ENCODE results near the gene ARPP21. TPM values are rescaled to one million over a fixed set of nuclear protein-coding genes. Genes with fewer than 3 reads are reported as not detected.

ARPP21 gene
- polyA plus RNA-seq, 1 experiment: not detected

GRCh38 chr3:35772381-35773015 lies 133.2 kb downstream of the ARPP21 start:
- no peak for DNase-seq (ENCODE audit: low read depth, low spot score)
- no peak overlapping the region for H3K27ac ChIP-seq (ENCODE audit: low read depth, low read length)
- H3K4me3 ChIP-seq (ENCODE audit: low read depth, low read length): no peak overlapping the region
- ChIA-PET POLR2A (no interaction called here), CTCF (no interaction called here)
- H3K27me3 ChIP-seq (ENCODE audit: control insufficient read depth, insufficient read depth, low read length): no peaks in the 10 kb centered on the region
- H3K9me3 ChIP-seq (ENCODE audit: control insufficient read depth, insufficient read depth, low read length): no peaks in the 10 kb centered on the region
- TF ChIP-seq CTCF (IDR thresholded peaks at IDR 0.05; ENCODE audit: low read depth, low read length): no peak

GRCh38 chr3:35773417-35773816 lies 134.1 kb downstream of the ARPP21 start:
- POLR2A ChIA-PET: no interaction called here
- no peak for TF ChIP-seq CTCF (IDR thresholded peaks at IDR 0.05; ENCODE audit: low read depth, low read length)
- no peak for DNase-seq (ENCODE audit: low read depth, low spot score)
- CTCF ChIA-PET: interaction anchor here (0.6 kb wide), 1 partner anchor 1111 kb away, joined by 3 read pairs; no protein-coding TSS in a partner anchor
- Histone ChIP-seq H3K9me3 (ENCODE audit: control insufficient read depth, insufficient read depth, low read length) (no peaks in the 10 kb centered on the region), H3K27me3 (ENCODE audit: control insufficient read depth, insufficient read depth, low read length) (no peaks in the 10 kb centered on the region), H3K4me3 (ENCODE audit: low read depth, low read length) (no peak overlapping the region), H3K27ac (ENCODE audit: low read depth, low read length) (no peak overlapping the region)

GRCh38 chr3:35776346-35776745 lies 137.0 kb downstream of the ARPP21 start:
- H3K9me3 ChIP-seq (ENCODE audit: control insufficient read depth, insufficient read depth, low read length): no peaks in the 10 kb centered on the region
- H3K27me3 ChIP-seq (ENCODE audit: control insufficient read depth, insufficient read depth, low read length): no peaks in the 10 kb centered on the region
- no peak for DNase-seq (ENCODE audit: low read depth, low spot score)
- CTCF ChIA-PET: no interaction called here
- POLR2A ChIA-PET: no interaction called here
- no peak overlapping the region for H3K27ac ChIP-seq (ENCODE audit: low read depth, low read length)
- H3K4me3 ChIP-seq (ENCODE audit: low read depth, low read length): no peak overlapping the region
- TF ChIP-seq CTCF (IDR thresholded peaks at IDR 0.05; ENCODE audit: low read depth, low read length): no peak

- no peaks in the 10 kb centered on the region for H3K9me3 ChIP-seq (ENCODE audit: control insufficient read depth, insufficient read depth, low read length)
- H3K27me3 ChIP-seq (ENCODE audit: control insufficient read depth, insufficient read depth, low read length): no peaks in the 10 kb centered on the region
- H3K4me3 ChIP-seq (ENCODE audit: low read depth, low read length): no peak overlapping the region
- no peak for DNase-seq (ENCODE audit: low read depth, low spot score)
- H3K27ac ChIP-seq (ENCODE audit: low read depth, low read length): no peak overlapping the region
- POLR2A ChIA-PET: no interaction called here
- CTCF ChIA-PET: no interaction called here
- no peak for TF ChIP-seq CTCF (IDR thresholded peaks at IDR 0.05; ENCODE audit: low read depth, low read length)
These were observed 137.7 kb downstream of the ARPP21 start for GRCh38 chr3:35777065-35777464.

GRCh38 chr3:35777563-35778554 lies 138.5 kb downstream of the ARPP21 start:
- no peaks in the 10 kb centered on the region for H3K9me3 ChIP-seq (ENCODE audit: control insufficient read depth, insufficient read depth, low read length)
- H3K4me3 ChIP-seq (ENCODE audit: low read depth, low read length): no peak overlapping the region
- H3K27me3 ChIP-seq (ENCODE audit: control insufficient read depth, insufficient read depth, low read length): no peaks in the 10 kb centered on the region
- ChIA-PET CTCF (no interaction called here), POLR2A (no interaction called here)
- no peak for DNase-seq (ENCODE audit: low read depth, low spot score)
- TF ChIP-seq CTCF (IDR thresholded peaks at IDR 0.05; ENCODE audit: low read depth, low read length): no peak
- H3K27ac ChIP-seq (ENCODE audit: low read depth, low read length): no peak overlapping the region
